ENCODE data around the gene CMAS.

Gene CMAS

DNA sequence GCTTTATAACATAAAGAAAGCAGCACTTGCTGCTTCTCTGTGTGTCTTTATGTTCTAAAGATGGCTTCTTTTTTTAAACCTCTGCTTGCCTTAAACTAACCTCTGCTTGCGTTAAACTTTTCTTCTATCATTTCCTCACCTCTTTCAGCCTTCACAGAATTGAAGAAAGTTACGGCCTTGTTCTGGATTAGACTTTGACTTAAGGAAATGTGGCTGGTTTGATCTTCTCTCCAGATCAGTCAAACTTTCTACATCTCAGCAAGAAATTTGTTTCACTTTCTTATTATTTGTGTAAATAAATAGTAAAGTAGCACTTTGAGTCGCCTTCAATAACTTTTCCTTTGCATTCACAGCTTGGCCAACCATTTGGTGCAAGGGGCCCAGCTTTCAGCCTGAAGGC, 64.2 kb downstream of the CMAS start:
- no peak for DNase-seq (ENCODE audit: low read depth in 1 of 2, low spot score in 1 of 2)
